ENCODE measurements around the gene UNC93B1. TPM values are rescaled to one million over a fixed set of nuclear protein-coding genes. Genes with fewer than 3 reads are reported as not detected.

Gene UNC93B1
- total and polyA plus RNA-seq, 2 of the 13 experiments (the other 11 are each of a cell fraction or from before 2014, with no cell fraction given), result 8.8 to 18.9 TPM

DNA sequence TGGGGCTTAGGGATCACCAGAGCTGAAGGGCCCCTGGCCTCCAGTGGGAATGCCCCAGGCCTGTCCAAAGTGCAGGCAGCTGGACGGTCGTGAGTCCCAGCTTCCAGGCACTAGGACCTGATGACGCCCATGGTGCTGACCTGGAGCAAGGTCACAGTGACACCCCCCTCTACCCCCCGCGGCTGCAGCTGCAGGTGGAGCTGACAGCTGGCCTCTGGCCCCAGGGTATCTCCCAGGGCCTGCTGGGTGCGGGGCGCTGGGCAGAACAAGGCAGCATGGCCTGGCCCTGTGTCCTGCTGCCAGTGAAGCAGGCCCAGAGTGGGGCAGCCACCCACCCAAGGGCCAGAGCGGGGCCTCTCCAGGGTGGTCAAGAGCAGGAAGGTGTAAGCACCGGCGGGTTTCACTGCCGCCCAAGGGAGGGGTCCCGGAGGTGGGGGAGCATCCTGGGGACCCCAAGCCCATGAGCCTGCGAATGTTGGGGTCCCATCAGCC lies 34.4 kb upstream of the UNC93B1 start (continued):
- peak; percentile 99 for TF ChIP-seq ESRRA (CRISPR knock-in tag; IDR thresholded peaks at IDR 0.05; ENCODE audit: low read depth)
- TF ChIP-seq, protein P1, sequence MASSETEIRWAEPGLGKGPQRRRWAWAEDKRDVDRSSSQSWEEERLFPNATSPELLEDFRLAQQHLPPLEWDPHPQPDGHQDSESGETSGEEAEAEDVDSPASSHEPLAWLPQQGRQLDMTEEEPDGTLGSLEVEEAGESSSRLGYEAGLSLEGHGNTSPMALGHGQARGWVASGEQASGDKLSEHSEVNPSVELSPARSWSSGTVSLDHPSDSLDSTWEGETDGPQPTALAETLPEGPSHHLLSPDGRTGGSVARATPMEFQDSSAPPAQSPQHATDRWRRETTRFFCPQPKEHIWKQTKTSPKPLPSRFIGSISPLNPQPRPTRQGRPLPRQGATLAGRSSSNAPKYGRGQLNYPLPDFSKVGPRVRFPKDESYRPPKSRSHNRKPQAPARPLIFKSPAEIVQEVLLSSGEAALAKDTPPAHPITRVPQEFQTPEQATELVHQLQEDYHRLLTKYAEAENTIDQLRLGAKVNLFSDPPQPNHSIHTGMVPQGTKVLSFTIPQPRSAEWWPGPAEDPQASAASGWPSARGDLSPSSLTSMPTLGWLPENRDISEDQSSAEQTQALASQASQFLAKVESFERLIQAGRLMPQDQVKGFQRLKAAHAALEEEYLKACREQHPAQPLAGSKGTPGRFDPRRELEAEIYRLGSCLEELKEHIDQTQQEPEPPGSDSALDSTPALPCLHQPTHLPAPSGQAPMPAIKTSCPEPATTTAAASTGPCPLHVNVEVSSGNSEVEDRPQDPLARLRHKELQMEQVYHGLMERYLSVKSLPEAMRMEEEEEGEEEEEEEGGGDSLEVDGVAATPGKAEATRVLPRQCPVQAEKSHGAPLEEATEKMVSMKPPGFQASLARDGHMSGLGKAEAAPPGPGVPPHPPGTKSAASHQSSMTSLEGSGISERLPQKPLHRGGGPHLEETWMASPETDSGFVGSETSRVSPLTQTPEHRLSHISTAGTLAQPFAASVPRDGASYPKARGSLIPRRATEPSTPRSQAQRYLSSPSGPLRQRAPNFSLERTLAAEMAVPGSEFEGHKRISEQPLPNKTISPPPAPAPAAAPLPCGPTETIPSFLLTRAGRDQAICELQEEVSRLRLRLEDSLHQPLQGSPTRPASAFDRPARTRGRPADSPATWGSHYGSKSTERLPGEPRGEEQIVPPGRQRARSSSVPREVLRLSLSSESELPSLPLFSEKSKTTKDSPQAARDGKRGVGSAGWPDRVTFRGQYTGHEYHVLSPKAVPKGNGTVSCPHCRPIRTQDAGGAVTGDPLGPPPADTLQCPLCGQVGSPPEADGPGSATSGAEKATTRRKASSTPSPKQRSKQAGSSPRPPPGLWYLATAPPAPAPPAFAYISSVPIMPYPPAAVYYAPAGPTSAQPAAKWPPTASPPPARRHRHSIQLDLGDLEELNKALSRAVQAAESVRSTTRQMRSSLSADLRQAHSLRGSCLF (CRISPR knock-in tag; IDR thresholded peaks at IDR 0.05; ENCODE audit: borderline replicate concordance), result no peak
- TF ChIP-seq KMT2A (CRISPR knock-in tag; IDR thresholded peaks at IDR 0.05), result no peak; the same call in 1 of the 2 replicates
- TF ChIP-seq U2AF2 (IDR thresholded peaks at IDR 0.05; ENCODE audit: low read depth, low read length), result no peak
- no peak for TF ChIP-seq TARDBP (CRISPR knock-in tag; IDR thresholded peaks at IDR 0.05)
- TF ChIP-seq ZNF468 (CRISPR knock-in tag; IDR thresholded peaks at IDR 0.05), result no peak
- TF ChIP-seq, protein P2, sequence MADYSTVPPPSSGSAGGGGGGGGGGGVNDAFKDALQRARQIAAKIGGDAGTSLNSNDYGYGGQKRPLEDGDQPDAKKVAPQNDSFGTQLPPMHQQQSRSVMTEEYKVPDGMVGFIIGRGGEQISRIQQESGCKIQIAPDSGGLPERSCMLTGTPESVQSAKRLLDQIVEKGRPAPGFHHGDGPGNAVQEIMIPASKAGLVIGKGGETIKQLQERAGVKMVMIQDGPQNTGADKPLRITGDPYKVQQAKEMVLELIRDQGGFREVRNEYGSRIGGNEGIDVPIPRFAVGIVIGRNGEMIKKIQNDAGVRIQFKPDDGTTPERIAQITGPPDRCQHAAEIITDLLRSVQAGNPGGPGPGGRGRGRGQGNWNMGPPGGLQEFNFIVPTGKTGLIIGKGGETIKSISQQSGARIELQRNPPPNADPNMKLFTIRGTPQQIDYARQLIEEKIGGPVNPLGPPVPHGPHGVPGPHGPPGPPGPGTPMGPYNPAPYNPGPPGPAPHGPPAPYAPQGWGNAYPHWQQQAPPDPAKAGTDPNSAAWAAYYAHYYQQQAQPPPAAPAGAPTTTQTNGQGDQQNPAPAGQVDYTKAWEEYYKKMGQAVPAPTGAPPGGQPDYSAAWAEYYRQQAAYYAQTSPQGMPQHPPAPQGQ (CRISPR knock-in tag; IDR thresholded peaks at IDR 0.05; ENCODE audit: borderline replicate concordance), result no peak; the same call in 1 of the 2 replicates
- peak; percentile 75; the same call in 1 of the 2 replicates for TF ChIP-seq HMG20A (CRISPR knock-in tag; IDR thresholded peaks at IDR 0.05; ENCODE audit: borderline replicate concordance)
- peak; percentile 43; the same call in 1 of the 2 replicates for TF ChIP-seq ZNF12 (CRISPR knock-in tag; IDR thresholded peaks at IDR 0.05)
- TF ChIP-seq, protein P3, sequence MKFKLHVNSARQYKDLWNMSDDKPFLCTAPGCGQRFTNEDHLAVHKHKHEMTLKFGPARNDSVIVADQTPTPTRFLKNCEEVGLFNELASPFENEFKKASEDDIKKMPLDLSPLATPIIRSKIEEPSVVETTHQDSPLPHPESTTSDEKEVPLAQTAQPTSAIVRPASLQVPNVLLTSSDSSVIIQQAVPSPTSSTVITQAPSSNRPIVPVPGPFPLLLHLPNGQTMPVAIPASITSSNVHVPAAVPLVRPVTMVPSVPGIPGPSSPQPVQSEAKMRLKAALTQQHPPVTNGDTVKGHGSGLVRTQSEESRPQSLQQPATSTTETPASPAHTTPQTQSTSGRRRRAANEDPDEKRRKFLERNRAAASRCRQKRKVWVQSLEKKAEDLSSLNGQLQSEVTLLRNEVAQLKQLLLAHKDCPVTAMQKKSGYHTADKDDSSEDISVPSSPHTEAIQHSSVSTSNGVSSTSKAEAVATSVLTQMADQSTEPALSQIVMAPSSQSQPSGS (CRISPR knock-in tag; IDR thresholded peaks at IDR 0.05), result peak; percentile 97
- no peak for TF ChIP-seq ZNF484 (CRISPR knock-in tag; IDR thresholded peaks at IDR 0.05; ENCODE audit: borderline replicate concordance, low read depth)
- TF ChIP-seq AGO2 (optimal IDR thresholded peaks at IDR 0.05; ENCODE audit: low read depth, low read length), result peak; percentile 80
- no peak for TF ChIP-seq ZSCAN12 (CRISPR knock-in tag; IDR thresholded peaks at IDR 0.05)
- peak in 1 of 2 experiments; percentile 95; a peak in 2 of 4 replicates for TF ChIP-seq KLF16 (CRISPR knock-in tag; IDR thresholded peaks at IDR 0.05)
- no peak for TF ChIP-seq ZNF577 (CRISPR knock-in tag; IDR thresholded peaks at IDR 0.05; ENCODE audit: borderline replicate concordance, low read depth)
- peak; percentile 88 for TF ChIP-seq POGZ (CRISPR knock-in tag; IDR thresholded peaks at IDR 0.05)
- TF ChIP-seq ZNF775 (CRISPR knock-in tag; IDR thresholded peaks at IDR 0.05; ENCODE audit: borderline replicate concordance), result no peak
- no peak for TF ChIP-seq MZF1 (CRISPR knock-in tag; IDR thresholded peaks at IDR 0.05; ENCODE audit: borderline replicate concordance)
- TF ChIP-seq NCOA5 (CRISPR knock-in tag; IDR thresholded peaks at IDR 0.05), result no peak
- no peak for TF ChIP-seq ZNF326 (CRISPR knock-in tag; IDR thresholded peaks at IDR 0.05; ENCODE audit: borderline replicate concordance)
- TF ChIP-seq SOX5 (CRISPR knock-in tag; IDR thresholded peaks at IDR 0.05; ENCODE audit: borderline replicate concordance), result peak; percentile 73; the same call in 1 of the 2 replicates
- peak; percentile 71 to 72; a peak in 3 of 4 replicates for TF ChIP-seq EP300 (IDR thresholded peaks at IDR 0.05; ENCODE audit: low read depth in 2 of 2, low read length in 2 of 2)
- peak; percentile 76; the same call in 1 of the 2 replicates for TF ChIP-seq EP300 (CRISPR knock-in tag; IDR thresholded peaks at IDR 0.05; ENCODE audit: borderline replicate concordance)
